CD14-positive monocyte (primary cell): ENCODE measurements around the gene ARHGAP15. TPM values are rescaled to one million over a fixed set of nuclear protein-coding genes. Genes with fewer than 3 reads are reported as not detected.

Source experiments
- DNase-seq, 3 donors: peaks; one replicate each; pipeline ENCODE4 v3.0.0-alpha.2; 2011 to 2022
- H2AFZ ChIP-seq: 2 replicates; pipeline ENCODE4 v1.6.0; 2012; ENCODE audit warnings: mild to moderate bottlenecking, low read depth, low read length, inconsistent platforms; ENCODE audit not compliant: insufficient read depth, poor library complexity, severe bottlenecking
- H3K27ac ChIP-seq, 2 donors: 1 replicate in 1 of 2; 2 replicates in 1 of 2; pipeline ENCODE4 v1.5.1; 2012 to 2013; ENCODE audit warnings: low read length in 2 of 2, control low read depth in 1 of 2, inconsistent platforms in 1 of 2, low read depth in 1 of 2, mild to moderate bottlenecking in 1 of 2
- H3K27me3 ChIP-seq, 2 donors: one replicate each; pipeline versions ENCODE4 v1.6.0 to v1.6.1; 2011 to 2013; ENCODE audit warnings: low read length in 2 of 2; ENCODE audit not compliant: control insufficient read depth in 2 of 2, insufficient read depth in 2 of 2
- H3K36me3 ChIP-seq, 2 donors: replicated peaks in 1 of 2; 1 replicate in 1 of 2; 2 replicates in 1 of 2; pipeline versions ENCODE4 v1.5.1 to v1.6.1; 2012 to 2013; ENCODE audit warnings: low read length in 2 of 2, control low read depth in 1 of 2, inconsistent platforms in 1 of 2, mild to moderate bottlenecking in 1 of 2; ENCODE audit not compliant: insufficient read depth in 2 of 2, control insufficient read depth in 1 of 2
- H3K4me1 ChIP-seq, 2 donors: 1 replicate in 1 of 2; 2 replicates in 1 of 2; pipeline versions ENCODE4 v1.5.1 to v1.6.1; 2012 to 2013; ENCODE audit warnings: low read length in 2 of 2, control low read depth in 1 of 2, inconsistent platforms in 1 of 2, mild to moderate bottlenecking in 1 of 2, moderate library complexity in 1 of 2; ENCODE audit not compliant: insufficient read depth in 2 of 2, control insufficient read depth in 1 of 2
- H3K4me2 ChIP-seq: replicated peaks from 2 replicates; pipeline ENCODE3; 2012; ENCODE audit warnings: low read length, moderate library complexity, mild to moderate bottlenecking; ENCODE audit not compliant: poor library complexity, severe bottlenecking; ENCODE audit errors: extremely low read depth
- H3K4me3 ChIP-seq, 3 experiments: fragments of 200-600 bp in 1 of 3; sonication (generic) in 1 of 3; replicated peaks in 1 of 3; 1 replicate in 2 of 3; 2 replicates in 1 of 3; pipeline ENCODE4 v1.5.1; 2011 to 2013; ENCODE audit warnings: low read length in 3 of 3, mild to moderate bottlenecking in 3 of 3, control low read depth in 2 of 3, low read depth in 2 of 3, inconsistent platforms in 1 of 3, moderate library complexity in 1 of 3
- H3K79me2 ChIP-seq: 2 replicates; pipeline ENCODE4 v1.6.0; 2012; ENCODE audit warnings: mild to moderate bottlenecking, control low read depth, inconsistent platforms, low read length, moderate library complexity; ENCODE audit not compliant: insufficient read depth
- H3K9ac ChIP-seq: 2 replicates; pipeline ENCODE4 v1.6.0; 2017; ENCODE audit warnings: low read length, mild to moderate bottlenecking; ENCODE audit not compliant: insufficient read depth, poor library complexity, severe bottlenecking
- H3K9me3 ChIP-seq, 2 donors: replicated peaks in 1 of 2; 1 replicate in 1 of 2; 2 replicates in 1 of 2; pipeline versions ENCODE4 v1.5.1 to v1.6.1; 2012 to 2013; ENCODE audit warnings: low read length in 2 of 2, control low read depth in 1 of 2; ENCODE audit not compliant: control insufficient read depth in 1 of 2, insufficient read depth in 1 of 2
- H4K20me1 ChIP-seq: 2 replicates; pipeline ENCODE4 v1.6.0; 2012; ENCODE audit warnings: mild to moderate bottlenecking, low read length, control low read depth, moderate library complexity; ENCODE audit not compliant: insufficient read depth
- H3K27ac Mint-ChIP-seq, 7 donors: one replicate each; pipeline ENCODE4 v1.8.0; 2020; ENCODE audit warnings: mild to moderate bottlenecking in 7 of 7, mixed read lengths in 7 of 7, moderate library complexity in 6 of 7, inconsistent platforms in 2 of 7
- H3K27me3 Mint-ChIP-seq, 3 donors: one replicate each; pipeline ENCODE4 v1.8.0; 2021 to 2022; ENCODE audit warnings: low read depth in 3 of 3, mild to moderate bottlenecking in 3 of 3, mixed read lengths in 3 of 3, moderate library complexity in 3 of 3, inconsistent platforms in 1 of 3
- H3K36me3 Mint-ChIP-seq, 2 donors: one replicate each; pipeline ENCODE4 v1.8.0; 2020; ENCODE audit warnings: mixed read lengths in 2 of 2, inconsistent platforms in 1 of 2, mild to moderate bottlenecking in 1 of 2
- H3K4me1 Mint-ChIP-seq: one replicate; pipeline ENCODE4 v1.8.0; 2020; ENCODE audit warnings: mild to moderate bottlenecking, mixed read lengths
- H3K4me3 Mint-ChIP-seq, 2 donors: one replicate each; pipeline ENCODE4 v1.8.0; 2020; ENCODE audit warnings: mild to moderate bottlenecking in 2 of 2, mixed read lengths in 2 of 2, moderate library complexity in 1 of 2
- H3K9me3 Mint-ChIP-seq, 7 donors: one replicate each; pipeline ENCODE4 v1.8.0; 2020 to 2022; ENCODE audit warnings: mixed read lengths in 7 of 7, mild to moderate bottlenecking in 6 of 7, moderate library complexity in 6 of 7, inconsistent platforms in 2 of 7
- CTCF ChIP-seq: fragments of 200-600 bp; IDR thresholded peaks from one replicate; pipeline ENCODE4 v1.8.0; 2022; ENCODE audit warnings: antibody characterized with exemption, mild to moderate bottlenecking
- WGBS: methylation state at CpG from one replicate; pipeline ENCODE4 v1.1.5; 2013; ENCODE audit warnings: missing lambda C conversion rate; ENCODE audit not compliant: insufficient coverage; 5-methylcytosine and 5-hydroxymethylcytosine counted together
- intact Hi-C, 2 donors: fragments of 100-400 bp; cut with micrococcal nuclease; formaldehyde crosslinking; loops; one replicate each; pipeline versions ENCODE4 v1.15.0 to v1.15.1; 2023
- polyA plus RNA-seq, 3 donors: library from polyadenylated mRNA; depleted of rRNA in 1 of 3; unstranded in 2 of 3; stranded (reverse) in 1 of 3; fragments of 300-500 nt in 2 of 3; fragments of >200 nt in 1 of 3; fragmentation: Illumina TruSeq in 2 of 3; gene quantifications; 1 replicate in 2 of 3; 2 replicates in 1 of 3; pipeline ENCODE4 v1.2.3, GENCODE V29; 2012 to 2021

ARHGAP15 gene
- polyA plus RNA-seq, 3 donors: 35.4 to 50.9 (median 50.7) TPM

- DNase-seq: no peak
- Histone ChIP-seq H2AFZ (no peak overlapping the region), H3K27me3 (no peaks in the 10 kb centered on the region), H3K9me3 (no peaks in the 10 kb centered on the region), H3K79me2 (no peaks in the 10 kb centered on the region), H3K4me2 (no peak overlapping the region), H3K4me3 (no peak overlapping the region), H3K9ac (no peak overlapping the region), H4K20me1 (no peaks in the 10 kb centered on the region), H3K27ac (no peak overlapping the region), H3K36me3 (peaks cover 0 to 6% of the 10 kb centered on the region in 2 donors), H3K4me1 (no peaks in the 10 kb centered on the region)
- Mint-ChIP-seq H3K27me3 (no peaks in the 10 kb centered on the region), H3K9me3 (no peaks in the 10 kb centered on the region), H3K36me3 (peaks cover 14 to 22% of the 10 kb centered on the region in 2 donors), H3K4me3 (no peak overlapping the region), H3K4me1 (no peaks in the 10 kb centered on the region), H3K27ac (no peak overlapping the region)
- intact Hi-C loops: no loop called here
- no peak for TF ChIP-seq CTCF
- WGBS: no CpG with 5 or more reads among the region's 5 CpGs
Observed at GRCh38 chr2:143679617-143680016, 550.4 kb downstream of the ARHGAP15 start.

GRCh38 chr2:143680885-143681405 lies 551.7 kb downstream of the ARHGAP15 start:
- no peaks in the 10 kb centered on the region for H3K4me1 Mint-ChIP-seq
- Histone ChIP-seq H3K4me2 (no peak overlapping the region), H2AFZ (no peak overlapping the region), H3K9ac (no peak overlapping the region), H3K4me1 (no peaks in the 10 kb centered on the region), H3K79me2 (no peaks in the 10 kb centered on the region), H3K36me3 (peaks cover 0 to 5% of the 10 kb centered on the region in 2 donors), H4K20me1 (no peaks in the 10 kb centered on the region), H3K4me3 (no peak overlapping the region), H3K27me3 (no peaks in the 10 kb centered on the region), H3K27ac (no peak overlapping the region), H3K9me3 (no peaks in the 10 kb centered on the region)
- H3K27me3 Mint-ChIP-seq: no peaks in the 10 kb centered on the region
- WGBS: 100% methylated on average over 1 of the region's 3 CpGs
- H3K36me3 Mint-ChIP-seq: peaks cover 4 to 17% of the 10 kb centered on the region in 2 donors
- H3K27ac Mint-ChIP-seq: no peak overlapping the region
- H3K9me3 Mint-ChIP-seq: no peaks in the 10 kb centered on the region
- intact Hi-C loops: no loop called here
- no peak overlapping the region for H3K4me3 Mint-ChIP-seq
- DNase-seq: no peak
- TF ChIP-seq CTCF: no peak
